ENCODE results near the gene HLA-DRB5.
"Not testable (repeated sequence)": the region's sequence is repeated elsewhere in the genome, so short reads cannot be mapped to it uniquely, and the experiment has no call there.

The HLA-DRB5 gene

DNA sequence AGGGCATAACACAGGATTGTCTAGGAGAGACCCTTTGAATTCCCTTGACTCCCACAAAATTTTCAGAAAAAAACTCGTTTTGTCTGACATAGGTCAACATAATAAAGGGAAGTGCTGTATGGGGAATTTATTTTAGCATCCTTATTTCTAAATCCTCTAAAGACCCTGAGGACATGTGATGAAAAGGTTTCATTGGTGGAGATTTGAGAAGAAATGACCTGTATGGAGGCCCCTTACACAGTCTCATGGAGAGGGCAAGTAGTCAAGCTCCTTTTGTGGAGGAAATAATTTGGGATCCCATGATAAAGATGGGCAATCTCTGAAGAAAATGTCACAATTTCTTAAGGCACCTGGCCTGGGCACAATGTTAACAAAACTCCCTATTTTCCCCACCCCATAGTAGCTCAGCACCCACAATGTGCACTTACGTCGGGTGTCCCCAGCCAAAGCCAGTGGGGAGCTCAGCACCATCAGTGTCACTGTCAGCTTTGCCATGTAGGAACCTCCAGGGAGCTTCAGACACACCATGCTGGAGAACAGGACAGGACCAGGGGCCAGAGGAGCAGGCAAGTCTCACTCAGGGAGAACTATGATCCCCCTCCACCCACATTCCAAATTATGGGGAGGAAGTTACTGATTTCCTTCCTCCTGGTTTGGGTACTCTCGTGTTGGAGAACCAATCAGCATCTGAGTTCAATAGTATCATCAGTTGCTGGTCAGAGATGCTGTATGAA, at the start of gene HLA-DRB5:
Gene HLA-DRB5, minus strand, starts transcription at position 591 of the 734 bp plus-strand sequence. Its CDS starts 63 bp downstream, at position 528.
- no peak for DNase-seq

DNA sequence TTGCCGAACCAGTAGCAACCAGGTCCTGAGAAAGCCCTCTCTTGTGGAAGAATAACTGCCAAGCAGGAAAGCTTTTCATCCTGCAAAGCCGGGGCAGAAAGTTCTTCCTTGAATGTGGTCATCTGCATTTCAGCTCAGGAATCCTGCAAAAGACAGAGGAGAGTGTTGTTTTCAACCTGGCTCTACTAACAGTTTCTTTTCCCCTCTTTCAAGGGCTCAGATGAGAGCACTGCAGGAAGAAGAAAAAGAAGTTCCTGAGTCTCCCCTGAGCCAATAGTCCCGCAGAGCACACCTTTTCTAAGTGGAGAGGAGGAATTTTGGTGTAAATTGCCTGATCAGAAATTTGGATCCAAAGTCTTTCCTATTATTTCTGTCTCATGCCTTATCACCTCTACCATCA, 48.9 kb upstream of the HLA-DRB5 start:
- no peak for DNase-seq

DNA sequence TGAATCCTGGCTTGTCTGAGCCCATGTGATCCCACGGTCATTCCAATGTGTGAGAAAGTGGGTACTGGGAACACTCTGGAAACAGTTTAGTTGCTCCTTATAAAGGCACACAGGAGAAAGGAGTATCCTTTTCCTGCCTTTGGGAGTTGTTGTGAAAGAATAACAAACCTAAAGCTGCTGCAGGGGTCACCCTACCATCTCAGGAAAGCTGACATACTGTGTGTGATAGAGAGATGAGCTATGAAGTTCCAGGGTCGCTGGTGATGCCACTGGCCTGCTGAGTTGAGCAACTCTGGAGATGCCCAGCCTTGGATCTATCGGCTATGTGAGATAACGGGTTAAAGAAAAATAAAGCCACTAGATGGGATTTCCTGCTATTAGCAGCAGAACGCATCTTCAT, 47.4 kb upstream of the HLA-DRB5 start:
- not testable (repeated sequence) for DNase-seq

DNA sequence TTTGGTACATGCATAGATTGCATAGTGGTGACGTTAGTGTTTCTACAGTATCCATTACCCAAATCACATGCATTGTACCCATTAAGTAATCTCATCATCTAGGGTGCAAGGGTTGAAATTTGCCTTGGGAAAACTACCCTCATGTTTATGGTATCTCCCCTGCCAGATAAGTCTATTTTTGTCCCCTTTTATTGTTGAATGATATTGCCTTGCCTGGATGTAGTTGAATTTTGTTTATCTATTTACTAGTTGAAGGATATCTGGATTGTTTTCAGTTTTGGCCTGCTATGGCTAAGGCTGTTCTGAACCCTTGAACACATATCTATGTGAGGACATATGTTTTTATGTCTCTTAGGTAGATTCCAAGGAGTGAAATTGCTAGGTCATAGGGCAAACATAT, 46.2 kb upstream of the HLA-DRB5 start:
- no peak for DNase-seq

DNA sequence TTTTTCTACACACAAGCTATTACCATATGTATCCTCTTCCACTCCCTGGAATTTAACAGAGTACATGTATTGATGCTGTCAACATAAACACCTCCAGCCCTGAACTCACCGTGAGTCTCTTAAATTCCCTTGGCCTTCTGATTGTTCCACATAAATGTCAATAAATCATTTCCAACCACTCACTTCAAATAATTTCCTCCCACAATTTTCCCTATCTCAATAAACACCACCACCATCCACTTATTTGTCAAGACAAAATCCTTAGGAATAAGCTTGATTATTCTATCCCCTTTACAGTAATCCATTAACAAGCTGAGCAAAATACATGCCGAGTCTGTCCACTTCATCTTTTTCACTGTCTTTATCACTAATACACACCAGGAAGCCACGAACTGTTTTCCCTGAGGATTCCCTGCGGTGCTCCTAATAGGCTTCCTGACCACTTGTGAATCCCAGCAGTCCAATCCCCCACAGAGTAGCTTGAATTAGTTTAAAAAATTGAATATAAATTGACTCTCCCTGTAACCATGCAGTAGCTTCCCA, 40.3 kb upstream of the HLA-DRB5 start:
- no peak for DNase-seq

DNA sequence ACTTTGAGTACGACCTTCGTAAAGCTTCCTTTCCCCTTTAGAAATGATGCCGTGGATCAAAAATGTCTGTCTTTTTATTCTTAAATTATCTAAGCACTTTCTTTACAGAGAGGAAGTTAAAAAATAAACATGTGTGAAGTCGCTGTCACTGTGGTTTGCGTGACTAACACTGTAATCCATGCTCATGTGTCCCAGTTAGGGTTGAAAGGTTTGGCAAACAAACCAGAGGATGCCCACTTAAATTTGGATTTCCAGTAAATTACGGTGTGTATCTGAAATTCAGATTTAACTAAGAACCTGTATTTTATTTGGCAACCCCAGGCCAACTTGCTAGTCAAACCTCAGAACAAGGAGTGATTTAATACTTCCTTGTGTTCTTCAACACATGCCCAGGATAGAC, 38.5 kb upstream of the HLA-DRB5 start:
- no peak for DNase-seq

DNA sequence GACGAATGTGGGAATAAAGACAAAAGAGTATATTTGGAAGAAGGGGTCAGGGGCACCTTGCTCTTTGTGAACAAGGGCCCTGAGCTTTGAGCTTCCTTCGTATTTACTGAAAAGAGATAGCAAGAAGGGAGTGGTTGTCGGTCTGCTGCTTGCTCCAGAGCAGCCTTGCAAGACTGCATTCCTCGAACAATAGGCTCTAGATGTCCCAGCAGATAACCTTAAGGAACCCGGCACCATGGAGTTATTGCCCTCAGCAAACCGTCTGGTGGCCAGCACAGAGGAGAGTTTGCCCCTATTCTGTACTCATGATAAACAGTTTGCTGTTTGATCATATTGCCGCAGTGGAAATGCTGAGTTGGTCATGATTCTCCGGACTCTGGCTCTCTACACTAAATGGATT, 36.9 kb upstream of the HLA-DRB5 start:
- no peak for DNase-seq

DNA sequence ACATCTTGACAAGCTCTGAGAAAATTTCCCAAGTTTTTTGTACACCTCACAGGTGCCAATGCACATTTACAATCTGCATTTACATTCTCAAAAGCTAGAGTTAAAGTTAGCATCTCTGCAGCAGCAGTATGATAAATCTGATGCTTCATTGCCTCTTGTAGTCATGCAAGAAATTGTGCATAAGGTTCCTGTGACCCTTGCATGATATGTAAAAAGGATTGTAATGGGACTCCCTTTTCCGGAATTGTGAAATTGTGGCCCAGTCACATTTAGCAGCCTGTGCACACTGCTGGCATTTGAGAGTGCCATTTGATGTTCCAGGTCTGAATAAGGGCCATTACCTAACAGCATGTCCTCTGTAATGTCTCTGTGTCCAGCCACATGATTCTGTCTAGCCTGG, 35.4 kb upstream of the HLA-DRB5 start:
- DNase-seq: no peak

DNA sequence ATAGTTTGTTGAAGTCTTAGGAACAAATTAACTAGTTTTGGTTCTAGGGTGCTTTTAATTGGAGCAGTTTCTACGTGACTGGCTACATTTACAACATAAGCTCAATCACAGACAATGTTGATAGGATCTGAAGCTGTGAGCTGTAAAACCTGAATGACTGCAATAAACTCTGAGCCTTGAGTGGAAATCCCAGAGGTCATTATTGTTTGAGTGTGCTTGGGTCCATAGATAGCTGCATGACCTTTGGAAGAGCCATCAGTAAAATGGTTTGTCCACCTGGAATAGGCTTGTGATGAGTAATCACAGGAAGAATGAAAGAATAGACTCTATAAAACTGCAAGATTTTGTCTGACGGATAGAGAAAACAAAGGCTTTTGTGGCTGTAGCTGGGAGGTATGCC, 32.9 kb upstream of the HLA-DRB5 start:
- no peak for DNase-seq

DNA sequence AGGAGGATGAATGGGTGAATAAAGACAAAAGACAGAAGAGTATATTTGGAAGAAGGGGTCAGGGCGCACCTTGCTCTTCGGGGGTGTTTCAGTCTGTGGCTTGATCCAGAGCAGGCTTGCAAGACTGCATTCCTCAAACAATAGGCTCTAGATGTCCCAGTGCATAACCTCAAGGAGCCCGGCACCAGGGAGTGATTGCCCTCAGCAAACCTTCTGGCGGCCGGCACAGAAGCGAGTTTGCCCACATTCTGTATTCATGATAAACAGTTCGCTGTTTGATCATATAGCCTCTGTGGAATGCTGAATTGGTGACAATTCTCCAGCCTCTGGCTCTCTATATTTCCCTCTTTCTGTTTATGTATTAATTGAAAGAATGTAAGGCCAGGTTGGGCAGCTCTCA, 29.7 kb upstream of the HLA-DRB5 start:
- DNase-seq: no peak

DNA sequence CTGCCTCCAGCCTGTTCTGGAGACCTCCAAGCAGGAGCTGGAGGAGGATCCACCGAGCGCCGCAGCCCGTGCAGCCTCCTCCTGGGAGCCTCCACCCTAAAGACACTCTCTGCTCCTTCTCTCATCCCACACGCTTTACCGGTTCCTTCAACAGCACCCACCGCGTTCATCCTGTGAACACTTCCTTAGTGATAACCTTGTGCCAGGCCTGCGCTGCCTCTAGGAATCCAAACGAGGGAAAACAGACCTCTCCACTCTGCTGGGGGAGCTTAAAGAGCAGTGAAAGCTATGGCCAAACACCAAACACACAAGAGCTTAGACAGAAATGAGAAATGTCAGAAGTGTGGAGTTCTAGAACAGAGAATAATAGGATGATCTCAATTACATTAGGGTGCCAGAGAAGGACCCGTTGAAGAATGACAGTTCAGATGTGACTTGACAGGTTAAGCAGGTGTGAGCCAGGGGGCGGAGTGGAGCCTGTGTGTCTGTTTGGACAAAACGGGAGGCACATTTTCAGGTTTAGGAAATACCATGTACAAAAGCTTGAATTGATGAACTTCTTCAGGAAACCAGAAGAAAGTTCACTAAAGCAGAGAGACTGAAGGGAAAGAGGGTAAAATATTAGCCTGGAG, 28.5 kb upstream of the HLA-DRB5 start:
- no peak for DNase-seq

DNA sequence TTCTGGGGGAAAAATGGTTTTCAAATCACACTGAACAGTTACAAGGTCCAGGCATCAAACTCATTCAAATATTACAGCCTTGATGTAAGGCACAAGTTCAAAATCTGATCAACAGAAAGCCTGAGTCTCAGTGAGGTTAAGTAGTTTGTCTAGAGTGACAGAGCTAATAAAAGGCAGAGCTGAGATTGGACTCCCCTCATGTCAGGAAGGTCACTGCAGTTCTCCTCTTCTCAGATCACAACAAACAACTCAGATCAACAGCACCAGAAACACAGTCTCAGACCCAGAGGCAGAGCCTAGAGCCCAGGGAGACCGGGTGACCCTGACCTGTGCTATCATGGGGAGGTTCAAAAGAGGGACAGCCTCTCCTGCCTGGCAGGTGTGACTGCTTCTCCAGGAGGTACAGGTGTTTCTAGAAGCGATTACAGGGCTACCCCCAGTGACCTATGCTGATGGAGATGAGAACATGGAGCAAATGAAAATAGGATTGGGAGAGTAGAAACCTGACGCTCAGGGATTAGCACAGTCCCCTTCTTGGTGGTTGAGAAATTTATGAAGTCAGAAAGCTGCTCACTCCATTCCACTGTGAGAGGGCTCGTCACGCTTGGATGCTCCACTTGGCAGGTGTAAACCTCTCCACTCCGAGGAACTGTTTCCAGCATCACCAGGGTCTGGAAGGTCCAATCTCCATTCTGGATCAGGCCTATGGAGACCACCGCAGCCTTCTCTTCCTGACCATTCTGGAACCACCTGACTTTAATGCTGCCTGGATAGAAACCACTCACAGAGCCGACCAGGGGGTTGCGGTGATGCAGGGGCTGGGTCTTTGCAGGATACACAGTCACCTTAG, 24.3 kb upstream of the HLA-DRB5 start:
- DNase-seq: no peak

DNA sequence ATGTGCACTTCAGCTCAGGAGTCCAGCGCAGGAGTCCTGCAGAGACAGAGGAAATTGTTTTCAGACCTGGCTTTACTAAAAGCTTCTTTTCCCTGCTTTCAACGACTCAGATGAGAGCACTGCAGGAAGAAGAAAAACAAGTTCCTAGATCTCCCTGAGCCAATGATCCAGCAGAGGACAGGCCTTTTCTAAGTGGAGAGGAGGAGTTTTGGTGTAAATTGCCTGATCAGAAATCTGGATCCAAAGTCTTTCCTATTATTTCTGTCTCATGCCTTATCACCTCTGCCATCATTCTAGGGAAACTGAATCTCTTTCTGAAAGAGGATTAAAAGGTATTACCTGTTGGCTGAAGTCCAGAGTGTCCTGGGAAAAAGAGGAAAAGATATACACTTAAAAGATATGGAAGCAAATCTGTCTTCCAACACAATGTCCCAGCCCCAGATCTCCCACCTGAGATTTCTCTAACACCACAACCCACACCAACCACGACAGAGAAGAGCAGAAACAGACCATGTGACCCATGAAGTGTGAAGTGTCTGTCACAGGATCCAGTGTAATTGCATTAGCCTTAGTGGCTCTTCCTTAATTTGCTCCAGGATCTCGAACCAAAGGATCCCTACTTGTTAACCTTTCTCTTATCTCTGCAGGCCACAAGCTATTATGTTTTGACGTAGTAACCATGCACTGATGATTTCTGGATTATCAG, 23.1 kb upstream of the HLA-DRB5 start:
- DNase-seq: no peak

DNA sequence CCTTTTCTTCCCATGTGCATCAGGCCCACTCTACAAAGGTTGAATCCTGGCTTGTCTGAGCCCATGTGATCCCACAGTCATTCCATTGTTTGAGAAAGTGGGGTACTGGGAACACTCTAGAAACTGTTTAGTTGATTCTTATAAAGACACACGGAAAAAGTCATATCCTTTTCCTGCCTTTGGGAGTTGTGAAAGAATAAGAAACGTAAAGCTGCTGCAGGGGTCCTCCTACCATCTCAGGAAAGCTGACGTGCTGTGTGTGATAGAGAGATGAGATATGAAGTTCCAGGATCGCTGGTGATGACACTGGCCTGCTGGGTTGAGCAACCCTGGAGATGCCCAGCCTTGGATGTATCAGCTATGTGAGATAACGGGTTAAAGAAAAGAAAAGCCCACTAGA, 21.3 kb upstream of the HLA-DRB5 start:
- no peak for DNase-seq

DNA sequence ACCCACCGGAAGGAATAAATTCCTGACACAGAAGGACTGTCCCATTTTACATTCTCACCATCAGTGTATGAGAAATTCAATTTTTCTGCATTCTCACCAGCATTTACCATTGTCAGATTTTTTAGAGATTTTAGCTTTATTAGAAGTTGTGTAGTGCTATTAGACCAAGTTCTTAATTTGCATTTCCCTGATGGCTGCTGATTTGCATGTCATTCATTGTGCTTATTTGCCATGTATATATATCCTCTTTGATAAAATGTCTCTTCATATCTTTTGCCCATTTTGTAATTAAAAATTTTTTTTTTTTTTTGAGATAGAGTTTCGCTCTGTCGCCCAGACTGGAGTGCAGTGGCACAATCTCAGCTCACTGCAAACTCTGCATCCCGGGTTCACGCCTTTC, 9.8 kb upstream of the HLA-DRB5 start:
- no peak for DNase-seq

DNA sequence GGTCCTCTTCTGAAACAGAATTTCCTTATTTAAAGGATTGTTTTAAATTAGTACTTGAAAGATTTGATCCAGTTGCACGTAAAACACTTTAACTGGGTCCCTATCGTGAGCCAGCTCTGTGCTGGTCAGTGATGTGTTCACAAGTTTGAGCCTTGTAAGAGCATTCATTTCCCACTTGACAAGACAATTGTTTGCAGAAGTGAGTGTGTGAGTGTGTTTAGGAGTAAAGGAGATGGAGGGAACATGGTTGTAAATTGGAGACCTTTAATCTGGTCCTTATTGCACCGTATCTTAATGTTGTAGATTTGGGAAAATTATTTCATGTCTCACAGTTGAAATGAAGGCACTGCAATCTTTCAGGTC, 325 bp upstream of the HLA-DRB5 start:
- not testable (repeated sequence) for DNase-seq

DNA sequence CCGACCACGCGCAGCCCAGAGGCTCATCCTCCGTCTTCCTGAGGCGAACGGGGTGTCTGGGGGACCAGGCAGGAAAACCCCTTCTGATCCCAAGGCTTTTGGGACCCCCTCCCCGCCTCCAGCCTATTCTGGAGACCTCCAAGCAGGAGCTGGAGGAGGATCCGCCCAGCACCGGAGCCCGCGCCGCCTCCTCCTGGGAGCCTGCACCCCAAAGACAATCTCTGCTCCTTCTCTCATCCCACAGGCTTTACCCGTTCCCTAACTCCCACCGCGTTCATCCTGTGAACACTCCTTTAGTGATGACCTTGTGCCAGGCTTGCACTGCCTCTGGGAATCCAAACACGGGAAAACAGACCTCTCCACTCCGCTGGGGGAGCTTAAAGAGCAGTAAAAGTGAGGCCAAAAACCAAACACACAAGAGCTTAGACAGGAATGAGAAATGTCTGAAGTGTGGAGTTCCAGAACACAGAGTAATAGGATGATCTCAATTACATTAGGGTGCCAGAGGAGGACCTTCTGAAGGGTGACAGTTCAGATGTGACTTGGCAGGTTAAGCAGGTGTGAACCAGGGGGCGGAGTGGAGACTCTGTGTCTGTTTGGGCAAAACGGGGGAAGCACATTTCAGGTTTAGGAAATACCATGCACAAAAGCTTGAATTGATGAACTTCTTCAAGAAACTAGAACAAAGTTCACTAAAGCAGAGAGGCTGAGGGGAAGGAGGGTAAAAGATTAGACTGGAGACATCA, 7.6 kb downstream of the HLA-DRB5 start:
- no peak for DNase-seq

DNA sequence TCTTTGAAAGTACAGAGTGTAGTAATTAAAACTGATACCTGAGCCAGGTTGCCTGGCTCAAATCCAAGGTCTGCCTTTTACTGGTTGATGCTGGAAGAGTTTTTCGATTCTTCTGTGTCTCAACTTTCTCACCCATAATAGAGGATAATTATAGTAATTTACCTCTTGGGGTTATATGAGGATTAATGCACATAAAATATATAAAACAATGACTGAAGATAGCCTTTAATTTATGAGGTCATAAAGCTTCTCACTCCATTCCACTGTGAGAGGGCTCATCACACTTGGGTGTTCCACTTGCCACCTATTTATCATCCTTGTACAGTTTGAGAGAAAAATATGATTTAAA, 10.2 kb downstream of the HLA-DRB5 start:
- DNase-seq: no peak

DNA sequence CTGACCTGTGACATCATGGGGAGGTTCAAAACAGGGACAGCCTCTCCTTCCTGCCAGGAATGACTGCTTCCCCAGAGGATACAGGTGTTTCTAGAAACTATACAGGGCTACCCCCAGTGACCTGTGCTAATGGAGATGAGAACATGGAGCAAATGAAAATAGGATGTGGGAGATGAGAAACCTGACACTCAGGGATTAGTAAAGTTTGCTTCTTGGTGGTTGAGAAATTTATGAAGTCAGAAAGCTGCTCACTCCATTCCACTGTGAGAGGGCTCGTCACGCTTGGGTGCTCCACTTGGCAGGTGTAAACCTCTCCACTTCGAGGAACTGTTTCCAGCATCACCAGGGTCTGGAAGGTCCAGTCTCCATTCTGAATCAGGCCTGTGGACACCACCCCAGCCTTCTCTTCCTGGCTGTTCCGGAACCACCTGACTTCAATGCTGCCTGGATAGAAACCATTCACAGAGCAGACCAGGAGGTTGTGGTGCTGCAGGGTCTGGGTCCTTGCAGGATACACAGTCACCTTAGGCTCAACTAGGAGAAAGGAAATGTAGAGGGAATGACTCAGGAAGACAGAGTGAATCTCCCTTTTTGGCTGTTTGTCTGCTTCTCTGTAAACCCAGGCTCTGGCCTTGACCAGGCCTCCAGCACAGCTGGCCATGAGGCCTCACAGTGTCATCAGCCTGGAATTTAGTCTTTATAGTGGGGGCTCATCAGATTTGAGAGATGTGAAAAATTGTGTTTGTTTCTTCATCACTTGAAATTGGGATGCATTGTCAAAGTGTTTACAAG, 10.8 kb downstream of the HLA-DRB5 start:
- no peak for DNase-seq

DNA sequence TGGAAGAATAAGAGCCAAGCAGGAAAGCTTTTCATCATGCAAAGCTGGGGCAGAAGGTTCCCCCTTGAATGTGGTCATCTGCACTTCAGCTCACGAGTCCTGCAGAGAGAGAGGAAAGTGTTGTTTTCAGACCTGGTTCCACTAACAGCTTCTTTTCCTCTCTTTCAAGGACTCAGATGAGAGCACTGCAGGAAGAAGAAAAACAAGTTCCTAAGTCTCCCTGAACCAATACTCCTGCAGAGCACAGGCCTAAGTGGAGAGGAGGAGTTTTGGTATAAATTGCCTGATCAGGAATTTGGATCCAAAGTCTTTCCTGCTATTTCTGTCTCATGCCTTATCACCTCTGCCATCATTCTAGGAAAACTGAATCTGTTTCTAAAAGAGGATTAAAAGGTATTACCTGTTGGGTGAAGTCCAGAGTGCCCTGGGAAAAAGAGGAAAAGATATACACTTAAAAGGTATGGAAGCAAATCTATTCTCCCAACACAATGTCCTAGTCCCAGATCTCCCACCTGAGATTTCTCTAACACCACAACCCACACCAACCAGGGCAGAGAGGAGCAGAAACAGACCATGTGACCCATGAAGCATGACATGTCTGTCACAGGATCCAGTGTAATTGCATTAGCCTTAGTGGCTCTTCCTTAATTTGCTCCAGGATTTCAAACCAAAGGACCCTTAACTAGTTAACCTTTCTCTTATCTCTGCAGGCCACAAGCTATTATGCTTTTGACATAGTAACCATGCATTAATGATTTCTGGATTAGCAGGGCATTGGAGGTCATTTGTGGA, 12.2 kb downstream of the HLA-DRB5 start:
- no peak for DNase-seq

DNA sequence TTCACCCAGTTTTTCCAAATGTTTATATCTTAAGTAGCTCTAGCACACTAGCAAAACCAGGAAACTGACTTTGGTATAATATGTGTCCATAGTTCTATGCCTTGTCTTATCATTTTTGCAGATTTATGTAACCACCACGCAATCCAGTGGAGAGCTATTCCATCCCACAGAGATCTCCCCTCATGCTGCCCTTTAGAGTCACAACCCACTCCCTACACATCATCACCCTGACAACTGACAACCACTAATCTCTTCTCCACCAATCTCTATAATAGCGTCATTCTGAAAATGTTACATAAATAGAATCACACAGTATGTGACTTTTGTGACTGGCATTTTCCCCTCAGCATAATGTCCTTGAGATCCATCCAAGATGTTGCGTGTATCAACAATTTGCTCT, 29.1 kb downstream of the HLA-DRB5 start:
- DNase-seq: no peak

Data from NCI-H526 treated with DMSO at 0.1 percent for 48 hours (cell line).